Retinal pigment epithelial cell (primary cell): ENCODE measurements around the gene RHOH.

Experiments
- DNase-seq: peaks from one replicate; pipeline ENCODE4 v3.0.0-alpha.2; 2010; ENCODE audit warnings: low read depth
- H3K4me3 ChIP-seq: 2 replicates; pipeline ENCODE4 v1.5.1; 2011; ENCODE audit warnings: mild to moderate bottlenecking, low read length, control low read depth, moderate library complexity
- TF ChIP-seq, protein P1 (sequence below): conservative IDR thresholded peaks from 2 replicates; pipeline ENCODE4 v1.5.1; 2011; ENCODE audit warnings: low read depth, low read length, control low read depth, inconsistent platforms

RHOH gene

DNA sequence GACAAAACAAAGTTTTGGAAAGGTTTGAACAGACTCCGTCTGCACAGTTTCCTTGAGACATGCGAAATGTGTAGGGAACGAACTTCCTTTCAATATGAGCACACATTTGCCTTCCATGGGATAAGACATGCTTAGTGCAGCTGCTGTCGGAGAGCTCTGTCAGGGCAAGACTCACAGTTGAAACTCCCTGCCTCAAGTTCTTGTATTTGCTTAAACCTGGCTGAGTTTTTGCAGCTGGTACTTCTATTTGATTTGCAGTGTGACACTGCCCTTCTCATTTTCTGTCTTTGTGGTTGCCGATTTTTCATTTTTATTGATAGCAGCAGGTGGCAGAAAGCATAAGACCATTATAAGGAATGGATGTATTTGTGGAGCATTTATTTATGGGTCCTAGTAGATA lies 18.2 kb upstream of the RHOH start:
- H3K4me3 ChIP-seq, result no peak overlapping the region
- no peak for DNase-seq
- TF ChIP-seq, protein P1, sequence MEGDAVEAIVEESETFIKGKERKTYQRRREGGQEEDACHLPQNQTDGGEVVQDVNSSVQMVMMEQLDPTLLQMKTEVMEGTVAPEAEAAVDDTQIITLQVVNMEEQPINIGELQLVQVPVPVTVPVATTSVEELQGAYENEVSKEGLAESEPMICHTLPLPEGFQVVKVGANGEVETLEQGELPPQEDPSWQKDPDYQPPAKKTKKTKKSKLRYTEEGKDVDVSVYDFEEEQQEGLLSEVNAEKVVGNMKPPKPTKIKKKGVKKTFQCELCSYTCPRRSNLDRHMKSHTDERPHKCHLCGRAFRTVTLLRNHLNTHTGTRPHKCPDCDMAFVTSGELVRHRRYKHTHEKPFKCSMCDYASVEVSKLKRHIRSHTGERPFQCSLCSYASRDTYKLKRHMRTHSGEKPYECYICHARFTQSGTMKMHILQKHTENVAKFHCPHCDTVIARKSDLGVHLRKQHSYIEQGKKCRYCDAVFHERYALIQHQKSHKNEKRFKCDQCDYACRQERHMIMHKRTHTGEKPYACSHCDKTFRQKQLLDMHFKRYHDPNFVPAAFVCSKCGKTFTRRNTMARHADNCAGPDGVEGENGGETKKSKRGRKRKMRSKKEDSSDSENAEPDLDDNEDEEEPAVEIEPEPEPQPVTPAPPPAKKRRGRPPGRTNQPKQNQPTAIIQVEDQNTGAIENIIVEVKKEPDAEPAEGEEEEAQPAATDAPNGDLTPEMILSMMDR, result no peak

DNA sequence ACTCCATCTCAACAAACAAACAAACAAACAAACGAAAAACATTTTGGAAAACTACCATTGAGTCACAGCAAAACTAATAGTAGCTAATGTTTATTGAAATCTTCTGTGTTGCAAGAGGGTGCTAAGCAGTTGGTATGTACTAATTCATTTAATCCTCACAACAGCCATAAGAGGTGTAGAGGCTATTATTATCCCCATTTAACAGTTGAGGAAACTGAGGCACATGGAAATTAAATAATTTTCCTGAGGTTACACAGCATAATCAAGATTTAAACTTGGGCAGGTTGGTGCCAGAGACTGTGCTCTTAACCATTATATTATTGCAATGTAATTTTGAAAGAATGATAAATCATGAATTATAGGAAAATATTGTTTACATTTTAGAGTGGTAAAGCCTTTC lies 17.5 kb upstream of the RHOH start:
- TF ChIP-seq, protein P1, result no peak
- no peak overlapping the region for H3K4me3 ChIP-seq
- DNase-seq, result no peak

DNA sequence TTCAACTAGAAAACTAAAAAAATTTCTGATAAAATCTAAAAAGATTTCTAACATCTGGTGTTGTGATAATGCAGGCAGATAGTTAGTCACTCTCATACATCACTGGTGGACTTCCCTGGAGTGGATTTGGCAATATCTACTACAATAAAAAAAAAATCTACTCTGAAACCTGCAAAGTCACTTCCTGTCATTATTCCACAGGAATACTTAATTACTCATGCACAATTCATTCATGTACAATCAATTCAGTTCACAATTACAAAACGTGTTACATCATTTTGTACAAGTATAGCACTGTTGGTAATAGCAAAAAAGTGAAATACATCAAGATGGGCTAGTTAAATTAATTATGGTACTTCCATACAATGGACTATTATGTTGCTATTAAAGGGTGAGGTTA lies 16.5 kb upstream of the RHOH start:
- no peak overlapping the region for H3K4me3 ChIP-seq
- TF ChIP-seq, protein P1, result no peak
- no peak for DNase-seq

DNA sequence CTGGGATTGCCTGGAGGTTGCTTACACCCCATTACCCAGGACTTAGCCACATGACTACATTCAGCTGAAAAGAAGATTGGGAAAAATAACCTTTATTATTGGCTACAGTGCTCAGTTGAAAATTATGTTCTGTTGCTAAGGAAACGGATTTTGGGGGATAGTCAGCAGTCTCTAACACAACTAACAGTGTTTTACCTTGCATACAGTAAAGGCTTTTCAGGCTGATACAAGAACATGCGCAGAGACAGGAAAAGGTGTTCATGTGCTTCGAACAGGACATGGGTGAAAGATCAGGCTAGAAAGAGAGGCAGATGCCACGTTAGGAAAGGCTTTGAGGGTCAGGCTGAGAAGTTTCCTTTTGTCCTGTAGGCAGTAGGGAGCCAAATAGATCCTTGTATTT lies 14.8 kb upstream of the RHOH start:
- no peak for DNase-seq
- no peak overlapping the region for H3K4me3 ChIP-seq
- TF ChIP-seq, protein P1, result no peak

DNA sequence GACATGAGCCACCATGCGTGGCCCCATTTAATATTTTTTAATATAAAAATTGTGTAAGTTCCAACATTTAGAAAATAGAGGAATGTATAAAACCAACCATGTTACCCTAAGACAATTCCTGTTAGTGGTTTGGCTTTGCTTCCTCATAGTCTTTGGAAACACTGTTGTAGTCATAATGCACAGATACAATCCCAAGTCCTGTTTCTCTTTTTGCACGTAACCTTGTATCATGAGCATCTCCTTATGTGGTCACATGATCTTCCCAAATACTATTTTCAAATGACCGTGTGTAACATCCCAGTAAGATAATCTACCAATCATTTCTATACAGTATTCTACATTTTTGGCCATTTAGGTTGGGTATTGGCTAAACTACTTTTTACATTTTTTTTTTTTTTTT lies 13.9 kb upstream of the RHOH start:
- H3K4me3 ChIP-seq, result no peak overlapping the region
- TF ChIP-seq, protein P1, result no peak
- DNase-seq, result no peak

DNA sequence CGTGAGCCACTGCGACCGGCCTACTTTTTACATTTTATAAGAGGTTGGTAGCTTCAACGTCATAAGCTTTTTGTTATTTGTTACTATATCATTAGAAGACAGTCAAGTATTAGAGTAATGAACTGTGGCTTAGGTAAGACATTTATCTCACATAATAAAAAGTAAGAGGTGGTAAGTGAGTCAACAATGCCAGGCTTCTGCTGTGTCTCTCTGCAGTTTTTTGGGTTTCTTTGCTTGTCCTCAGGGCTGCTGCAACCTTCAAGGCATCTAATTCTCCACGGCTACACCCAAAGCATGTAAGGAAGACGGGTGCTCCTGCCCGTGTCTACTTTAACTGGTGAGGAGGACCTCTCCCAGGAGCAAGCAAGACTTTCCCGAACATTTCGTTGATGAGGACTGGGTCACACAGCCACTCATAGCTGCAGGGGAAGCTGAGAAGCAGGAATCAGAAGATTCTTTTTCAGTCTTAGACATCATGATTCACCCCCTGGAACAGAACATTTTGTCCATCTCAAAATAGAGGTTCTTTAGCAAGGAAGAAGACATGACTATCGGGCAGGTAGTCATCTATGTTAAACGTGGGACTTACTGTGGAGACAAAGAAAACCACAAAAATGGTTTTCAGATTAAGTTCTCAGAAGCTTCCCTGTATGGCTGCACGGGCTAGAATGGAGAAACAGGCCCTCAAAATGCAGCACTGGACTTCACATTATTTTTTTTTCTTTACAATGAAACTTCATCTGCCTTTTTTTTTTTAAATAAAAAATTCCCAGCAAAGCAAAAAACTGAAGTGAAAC lies 13.0 kb upstream of the RHOH start:
- TF ChIP-seq, protein P1, result no peak
- no peak overlapping the region for H3K4me3 ChIP-seq
- no peak for DNase-seq
